SHP77 treated with DMSO at 0.1 percent for 48 hours (cell line): ENCODE measurements around the gene RNLS.

Experiments
- DNase-seq: peaks from one replicate; lab custom pipeline; 2025; lab: John Stamatoyannopoulos, UW

The RNLS gene

GRCh38 chr10:88582806-88583583 lies at the start of gene RNLS:
Gene RNLS, minus strand, starts transcription at chr10:88583318.
- DNase-seq = no peak

GRCh38 chr10:88624840-88625239 lies 41.7 kb upstream of the RNLS start:
- DNase-seq = no peak

- DNase-seq = no peak
Measured at GRCh38 chr10:88623835-88624234, 40.7 kb upstream of the RNLS start.

GRCh38 chr10:88620441-88620840 lies 37.3 kb upstream of the RNLS start:
- no peak for DNase-seq

GRCh38 chr10:88618496-88618895 lies 35.4 kb upstream of the RNLS start:
- no peak for DNase-seq

GRCh38 chr10:88617772-88618300 lies 34.7 kb upstream of the RNLS start:
- no peak for DNase-seq

- no peak for DNase-seq
Measured at GRCh38 chr10:88616250-88616977, 33.3 kb upstream of the RNLS start.

GRCh38 chr10:88608780-88609179 lies 25.7 kb upstream of the RNLS start:
- DNase-seq = no peak

- no peak for DNase-seq
Measured at GRCh38 chr10:88608052-88608732, 25.1 kb upstream of the RNLS start.

- no peak for DNase-seq
Measured at GRCh38 chr10:88598055-88598454, 14.9 kb upstream of the RNLS start.

GRCh38 chr10:88594482-88594881 lies 11.4 kb upstream of the RNLS start:
- no peak for DNase-seq

- DNase-seq = no peak
Measured at GRCh38 chr10:88592906-88593305, 9.8 kb upstream of the RNLS start.

GRCh38 chr10:88592381-88592780 lies 9.3 kb upstream of the RNLS start:
- no peak for DNase-seq

GRCh38 chr10:88586462-88586861 lies 3.3 kb upstream of the RNLS start, which contains the start of gene LIPJ:
Gene LIPJ, plus strand, starts transcription at chr10:88586762. Its CDS starts 3,926 bp downstream, at chr10:88590688.
- no peak for DNase-seq

- no peak for DNase-seq
Measured at GRCh38 chr10:88583584-88583957, 453 bp upstream of the RNLS start.

- no peak for DNase-seq
Measured at GRCh38 chr10:88582411-88582805, 710 bp downstream of the RNLS start.

GRCh38 chr10:88565072-88565471 lies 18.0 kb downstream of the RNLS start:
- DNase-seq = no peak

GRCh38 chr10:88562152-88562551 lies 21.0 kb downstream of the RNLS start:
- no peak for DNase-seq

GRCh38 chr10:88557658-88558057 lies 25.5 kb downstream of the RNLS start:
- DNase-seq = no peak

- DNase-seq = no peak
Measured at GRCh38 chr10:88557256-88557655, 25.9 kb downstream of the RNLS start.

GRCh38 chr10:88555190-88555908 lies 27.8 kb downstream of the RNLS start:
- DNase-seq = no peak
